GM12891 (cell line): ENCODE measurements around the gene STEAP1B.

ENCODE experiments used
- POLR2A ChIP-seq: IDR thresholded peaks from 2 replicates; pipeline ENCODE4 v1.6.1; 2011; ENCODE audit warnings: low read depth, low read length, control low read depth
- POLR2AphosphoS5 ChIP-seq: IDR thresholded peaks from 2 replicates; pipeline ENCODE4 v1.6.1; 2011; ENCODE audit warnings: low read depth, low read length, control low read depth
- TAF1 ChIP-seq: IDR thresholded peaks from 2 replicates; pipeline ENCODE4 v1.6.1; 2011; ENCODE audit warnings: low read depth, low read length, control low read depth

DNA sequence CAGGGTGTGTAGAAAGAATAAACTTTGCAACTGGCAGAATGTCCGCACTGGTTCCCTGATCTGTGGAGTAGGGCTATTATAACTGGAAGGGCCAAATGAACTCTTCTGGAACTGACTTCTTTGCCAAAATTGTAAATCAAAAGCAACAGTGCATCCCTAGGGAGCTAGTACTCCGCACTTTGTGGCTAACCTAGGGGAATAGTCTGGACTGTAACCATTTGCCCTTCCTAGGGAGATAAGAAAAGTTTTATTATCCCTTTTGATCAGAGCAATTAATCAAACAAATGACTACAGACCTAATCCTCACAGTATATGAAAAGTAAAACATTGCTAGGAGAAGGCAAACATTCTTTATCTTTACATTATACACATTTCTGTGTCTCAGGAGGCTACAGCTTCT is 45.5 kb upstream of the STEAP1B start:
- TF ChIP-seq POLR2A (no peak), TAF1 (no peak), POLR2AphosphoS5 (no peak)
